Neural progenitor cell (in vitro differentiated cells): ENCODE results near the gene SKIL. TPM values are rescaled to one million over a fixed set of nuclear protein-coding genes. Genes with fewer than 3 reads are reported as not detected.
A peak's percentile ranks its signal among the peaks of the same experiment; 100 is the strongest.

Source experiments
- DNase-seq: peaks from one replicate; pipeline ENCODE4 v3.0.0-alpha.2; 2016; ENCODE audit warnings: low spot score
- H2AFZ ChIP-seq: fragments of 200-600 bp; sonication (generic); replicated peaks from 2 replicates; pipeline ENCODE4 v1.6.1; 2016; ENCODE audit warnings: antibody characterized with exemption
- H3F3A ChIP-seq: fragments of 200-600 bp; sonication (generic); 2 replicates; pipeline ENCODE4 v1.6.1; 2016; ENCODE audit warnings: antibody characterized with exemption, low read depth
- H3K27ac ChIP-seq: fragments of 200-600 bp; sonication (generic); 2 replicates; pipeline ENCODE4 v1.5.1; 2016; ENCODE audit warnings: mild to moderate bottlenecking
- H3K27me3 ChIP-seq: fragments of 200-600 bp; sonication (generic); 2 replicates; pipeline ENCODE4 v1.6.1; 2016; ENCODE audit warnings: mild to moderate bottlenecking, moderate library complexity
- H3K36me3 ChIP-seq: fragments of 200-600 bp; sonication (generic); 2 replicates; pipeline ENCODE4 v1.5.1; 2016
- H3K4me1 ChIP-seq: fragments of 200-600 bp; sonication (generic); 2 replicates; pipeline ENCODE4 v1.6.1; 2016; ENCODE audit warnings: mixed run types
- H3K4me2 ChIP-seq: fragments of 200-600 bp; sonication (generic); 2 replicates; pipeline ENCODE4 v1.6.1; 2016
- H3K4me3 ChIP-seq: fragments of 200-600 bp; sonication (generic); 2 replicates; pipeline ENCODE4 v1.5.1; 2016
- H3K79me2 ChIP-seq: fragments of 200-600 bp; sonication (generic); 2 replicates; pipeline ENCODE4 v1.6.1; 2016; ENCODE audit warnings: low read depth
- H3K9ac ChIP-seq: fragments of 200-600 bp; sonication (generic); 2 replicates; pipeline ENCODE4 v1.6.1; 2016
- H3K9me3 ChIP-seq: fragments of 200-600 bp; sonication (generic); 2 replicates; pipeline ENCODE4 v1.5.1; 2016; ENCODE audit warnings: low read depth
- H4K20me1 ChIP-seq: fragments of 200-600 bp; sonication (generic); 2 replicates; pipeline ENCODE4 v1.6.1; 2016; ENCODE audit warnings: low read depth
- H3K27ac Mint-ChIP-seq: 3 replicates; pipeline ENCODE4 v1.8.0; 2021; ENCODE audit warnings: mixed read lengths
- H3K27me3 Mint-ChIP-seq: 2 replicates; pipeline ENCODE4 v1.8.0; 2022; ENCODE audit warnings: low read depth, mild to moderate bottlenecking, inconsistent platforms, moderate library complexity, mixed read lengths; ENCODE audit not compliant: insufficient read depth
- H3K36me3 Mint-ChIP-seq: 3 replicates; pipeline ENCODE4 v1.8.0; 2021; ENCODE audit warnings: mixed read lengths
- H3K4me1 Mint-ChIP-seq: 3 replicates; pipeline ENCODE4 v1.8.0; 2021; ENCODE audit warnings: mixed read lengths
- H3K4me3 Mint-ChIP-seq: 3 replicates; pipeline ENCODE4 v1.8.0; 2021; ENCODE audit warnings: mild to moderate bottlenecking, moderate library complexity, mixed read lengths
- H3K9me3 Mint-ChIP-seq: 3 replicates; pipeline ENCODE4 v1.8.0; 2020; ENCODE audit warnings: mixed read lengths
- EZH2 ChIP-seq: fragments of 200-600 bp; sonication (generic); IDR thresholded peaks from 2 replicates; pipeline ENCODE4 v1.6.1; 2017; ENCODE audit warnings: antibody characterized with exemption, mild to moderate bottlenecking, moderate library complexity
- EZH2phosphoT487 ChIP-seq: fragments of 200-600 bp; sonication (generic); IDR thresholded peaks from 2 replicates; pipeline ENCODE4 v1.6.1; 2017; ENCODE audit warnings: antibody characterized with exemption
- microRNA-seq: library from miRNA; unstranded; fragments of <30 nt; microRNA quantifications from one replicate; pipeline ENCODE4, GENCODE V29; 2016
- total RNA-seq: library from RNA; depleted of rRNA; stranded (reverse); fragments of >200 nt; gene quantifications from 2 replicates; pipeline ENCODE4 v1.2.3, GENCODE V29; 2015; ENCODE audit warnings: low replicate concordance
- TF ChIP-seq, protein P1 (sequence below): fragments of 200-600 bp; sonication (generic); IDR thresholded peaks from 2 replicates; pipeline ENCODE4 v1.5.1; 2017; ENCODE audit warnings: antibody characterized with exemption, mild to moderate bottlenecking

Gene SKIL
- total RNA-seq, 1 donor from 2014 or later: 26.6 TPM

DNA sequence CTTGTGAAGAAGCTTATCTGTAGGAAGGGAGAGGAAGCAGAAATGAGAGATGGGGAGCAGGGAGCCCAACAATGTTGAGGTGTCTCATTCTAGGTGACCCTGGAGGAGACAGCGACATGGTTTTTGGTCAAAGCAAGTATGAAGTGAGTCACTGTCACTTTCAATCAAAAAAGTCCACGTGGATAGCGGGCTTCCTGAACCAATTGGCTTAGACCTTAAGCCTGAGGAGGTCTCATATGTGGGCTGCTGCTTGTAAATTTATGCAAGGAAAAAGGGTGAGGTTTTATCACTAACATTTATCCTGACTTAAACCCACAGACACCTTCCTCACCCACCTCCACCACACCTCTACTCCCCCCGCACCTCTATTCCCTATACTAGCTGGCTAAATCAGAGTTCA, 83.9 kb downstream of the SKIL start:
- Mint-ChIP-seq H3K27ac (no peak overlapping the region), H3K4me1 (peaks cover 23% of the 10 kb centered on the region), H3K4me3 (no peak overlapping the region), H3K36me3 (peaks cover 3% of the 10 kb centered on the region), H3K9me3 (peaks cover 2% of the 10 kb centered on the region), H3K27me3 (peaks cover 15% of the 10 kb centered on the region)
- Histone ChIP-seq H3K27ac (no peak overlapping the region), H3K36me3 (no peaks in the 10 kb centered on the region), H3K9me3 (no peaks in the 10 kb centered on the region), H2AFZ (no peak overlapping the region), H3F3A (no peaks in the 10 kb centered on the region), H3K4me1 (no peaks in the 10 kb centered on the region), H4K20me1 (no peaks in the 10 kb centered on the region), H3K4me2 (no peak overlapping the region), H3K4me3 (no peak overlapping the region), H3K27me3 (no peaks in the 10 kb centered on the region), H3K79me2 (no peaks in the 10 kb centered on the region), H3K9ac (no peak overlapping the region)
- no peak for DNase-seq
- TF ChIP-seq, protein P1, sequence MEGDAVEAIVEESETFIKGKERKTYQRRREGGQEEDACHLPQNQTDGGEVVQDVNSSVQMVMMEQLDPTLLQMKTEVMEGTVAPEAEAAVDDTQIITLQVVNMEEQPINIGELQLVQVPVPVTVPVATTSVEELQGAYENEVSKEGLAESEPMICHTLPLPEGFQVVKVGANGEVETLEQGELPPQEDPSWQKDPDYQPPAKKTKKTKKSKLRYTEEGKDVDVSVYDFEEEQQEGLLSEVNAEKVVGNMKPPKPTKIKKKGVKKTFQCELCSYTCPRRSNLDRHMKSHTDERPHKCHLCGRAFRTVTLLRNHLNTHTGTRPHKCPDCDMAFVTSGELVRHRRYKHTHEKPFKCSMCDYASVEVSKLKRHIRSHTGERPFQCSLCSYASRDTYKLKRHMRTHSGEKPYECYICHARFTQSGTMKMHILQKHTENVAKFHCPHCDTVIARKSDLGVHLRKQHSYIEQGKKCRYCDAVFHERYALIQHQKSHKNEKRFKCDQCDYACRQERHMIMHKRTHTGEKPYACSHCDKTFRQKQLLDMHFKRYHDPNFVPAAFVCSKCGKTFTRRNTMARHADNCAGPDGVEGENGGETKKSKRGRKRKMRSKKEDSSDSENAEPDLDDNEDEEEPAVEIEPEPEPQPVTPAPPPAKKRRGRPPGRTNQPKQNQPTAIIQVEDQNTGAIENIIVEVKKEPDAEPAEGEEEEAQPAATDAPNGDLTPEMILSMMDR: no peak
- no peak for TF ChIP-seq EZH2
- TF ChIP-seq EZH2phosphoT487: no peak

DNA sequence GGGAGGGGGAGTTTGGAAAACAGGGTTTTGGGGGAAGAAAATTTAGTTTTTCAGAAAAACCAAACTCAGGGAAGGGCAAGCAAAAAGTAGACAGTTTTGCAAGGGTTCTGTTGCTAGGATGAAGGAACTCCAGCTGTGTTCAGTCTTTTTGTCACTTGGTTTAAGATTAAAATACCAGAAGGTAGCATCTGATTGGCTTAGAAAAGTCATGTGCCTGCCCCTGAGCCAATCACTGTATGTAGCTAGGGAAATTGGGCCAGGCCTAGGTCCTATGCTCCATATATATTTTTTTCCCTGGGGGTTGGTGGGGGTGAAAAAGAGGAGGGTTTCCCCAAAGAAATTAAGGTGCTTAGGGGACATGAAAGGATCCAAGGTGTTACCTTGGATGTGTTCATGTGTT, 85.4 kb downstream of the SKIL start:
- no peaks in the 10 kb centered on the region for H3F3A ChIP-seq
- TF ChIP-seq, protein P1: no peak
- TF ChIP-seq EZH2: no peak
- TF ChIP-seq EZH2phosphoT487: no peak
- H3K4me2 ChIP-seq: no peak overlapping the region
- H2AFZ ChIP-seq: peak overlapping the region; percentile 40
- H3K9me3 ChIP-seq: no peaks in the 10 kb centered on the region
- Mint-ChIP-seq H3K4me3 (no peak overlapping the region), H3K27ac (no peak overlapping the region), H3K4me1 (peaks cover 11% of the 10 kb centered on the region), H3K27me3 (peaks cover 15% of the 10 kb centered on the region), H3K36me3 (peaks cover 3% of the 10 kb centered on the region), H3K9me3 (peaks cover 2% of the 10 kb centered on the region)
- no peak overlapping the region for H3K27ac ChIP-seq
- no peaks in the 10 kb centered on the region for H3K4me1 ChIP-seq
- no peaks in the 10 kb centered on the region for H3K79me2 ChIP-seq
- DNase-seq: no peak
- no peaks in the 10 kb centered on the region for H3K36me3 ChIP-seq
- H3K4me3 ChIP-seq: no peak overlapping the region
- no peaks in the 10 kb centered on the region for H3K27me3 ChIP-seq
- H3K9ac ChIP-seq: no peak overlapping the region
- H4K20me1 ChIP-seq: no peaks in the 10 kb centered on the region

DNA sequence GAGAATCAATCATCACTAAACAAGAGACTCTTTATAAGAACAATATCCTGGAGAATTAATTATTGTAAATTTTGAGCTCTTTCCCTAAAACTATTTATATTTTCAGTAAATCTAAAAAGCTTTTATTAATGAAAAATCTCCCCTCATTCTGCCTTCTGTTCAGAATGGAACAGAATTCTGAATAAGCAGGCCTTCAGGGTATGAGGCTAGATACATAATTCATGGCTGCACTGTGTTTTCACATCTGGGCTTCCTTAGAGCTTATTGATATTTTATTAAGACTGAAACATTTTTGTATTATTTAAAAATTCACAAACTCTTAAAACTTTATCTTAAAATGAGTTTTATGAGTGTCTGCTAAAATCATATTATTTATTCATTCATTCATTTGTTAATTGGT, 85.9 kb downstream of the SKIL start:
- H2AFZ ChIP-seq: no peak overlapping the region

More for the DNA sequence above, 85.9 kb downstream of the SKIL start:
- Mint-ChIP-seq H3K4me1 (peaks cover 16% of the 10 kb centered on the region), H3K27me3 (peaks cover 15% of the 10 kb centered on the region), H3K27ac (no peak overlapping the region), H3K4me3 (no peak overlapping the region), H3K36me3 (peaks cover 3% of the 10 kb centered on the region), H3K9me3 (peaks cover 2% of the 10 kb centered on the region)
- no peak overlapping the region for H3K27ac ChIP-seq
- no peaks in the 10 kb centered on the region for H4K20me1 ChIP-seq
- H3F3A ChIP-seq: no peaks in the 10 kb centered on the region
- H3K9me3 ChIP-seq: no peaks in the 10 kb centered on the region
- H3K4me2 ChIP-seq: no peak overlapping the region
- TF ChIP-seq, protein P1: no peak
- TF ChIP-seq EZH2 (no peak), EZH2phosphoT487 (no peak)
- no peaks in the 10 kb centered on the region for H3K4me1 ChIP-seq
- H3K79me2 ChIP-seq: no peaks in the 10 kb centered on the region
- H3K27me3 ChIP-seq: no peaks in the 10 kb centered on the region
- no peak for DNase-seq
- H3K9ac ChIP-seq: no peak overlapping the region
- no peak overlapping the region for H3K4me3 ChIP-seq
- H3K36me3 ChIP-seq: no peaks in the 10 kb centered on the region

Small RNA genes lying within 50 kb of the gene (microRNA-seq; reads per million reads assigned to microRNA genes)
- not detected for gene MIR6828

Other genes starting within 250 kb of the SKIL start
- 27.3 and 28.4 TPM in 2 replicates for gene PHC3, start 176.0 kb upstream of the SKIL start, total RNA-seq
- gene PRKCI, start 135.3 kb upstream of the SKIL start, total RNA-seq: 67.4 and 87.8 TPM in 2 replicates
- gene CLDN11, start 61.2 kb downstream of the SKIL start, total RNA-seq: 1.6 and 2.0 TPM in 2 replicates
- gene SLC7A14, start 228.4 kb downstream of the SKIL start, total RNA-seq: under 0.01 TPM in 1 of 2 replicates, not detected in the other